ENCODE results near the gene RNF10.
A peak's percentile ranks its signal among the peaks of the same experiment; 100 is the strongest.
"Not testable (repeated sequence)": the region's sequence is repeated elsewhere in the genome, so short reads cannot be mapped to it uniquely, and the experiment has no call there.

Gene RNF10

DNA sequence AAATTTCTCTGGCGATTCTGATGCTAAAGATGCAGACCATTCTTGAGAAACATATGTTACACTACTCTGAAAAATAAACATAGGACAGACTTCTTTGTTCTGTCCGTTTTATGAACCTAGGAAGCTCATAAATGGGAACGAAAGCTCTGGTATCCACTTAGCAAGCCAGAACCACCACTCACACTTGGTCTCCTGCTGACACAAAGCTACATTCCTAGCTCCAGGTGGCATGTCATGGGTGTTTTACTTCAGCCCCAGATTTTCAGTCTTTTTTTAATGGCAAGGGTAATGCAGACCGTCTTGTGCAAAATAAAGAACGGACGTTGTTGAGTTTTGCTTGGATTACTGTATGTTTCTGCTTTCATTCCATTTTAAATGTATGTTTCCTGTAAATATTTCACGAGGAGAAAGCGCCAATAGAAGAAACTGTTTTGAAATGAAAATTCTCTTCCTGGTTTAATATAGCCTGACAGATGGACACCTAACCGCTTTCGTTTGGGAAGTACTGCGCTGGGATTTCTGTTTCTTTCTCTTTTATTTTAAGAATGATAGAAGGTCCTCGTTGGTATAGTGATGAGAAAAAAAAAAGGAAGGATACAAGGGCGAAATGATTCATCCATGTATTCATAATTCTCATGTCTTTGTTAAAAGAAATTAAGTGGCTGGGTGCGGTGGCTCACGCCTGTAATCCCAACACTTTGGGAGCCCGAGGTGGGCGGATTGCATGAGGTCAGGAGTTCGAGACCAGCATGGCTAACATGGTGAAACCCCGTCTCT is 4.3 kb upstream of the RNF10 start:
- TF ChIP-seq, protein P1, sequence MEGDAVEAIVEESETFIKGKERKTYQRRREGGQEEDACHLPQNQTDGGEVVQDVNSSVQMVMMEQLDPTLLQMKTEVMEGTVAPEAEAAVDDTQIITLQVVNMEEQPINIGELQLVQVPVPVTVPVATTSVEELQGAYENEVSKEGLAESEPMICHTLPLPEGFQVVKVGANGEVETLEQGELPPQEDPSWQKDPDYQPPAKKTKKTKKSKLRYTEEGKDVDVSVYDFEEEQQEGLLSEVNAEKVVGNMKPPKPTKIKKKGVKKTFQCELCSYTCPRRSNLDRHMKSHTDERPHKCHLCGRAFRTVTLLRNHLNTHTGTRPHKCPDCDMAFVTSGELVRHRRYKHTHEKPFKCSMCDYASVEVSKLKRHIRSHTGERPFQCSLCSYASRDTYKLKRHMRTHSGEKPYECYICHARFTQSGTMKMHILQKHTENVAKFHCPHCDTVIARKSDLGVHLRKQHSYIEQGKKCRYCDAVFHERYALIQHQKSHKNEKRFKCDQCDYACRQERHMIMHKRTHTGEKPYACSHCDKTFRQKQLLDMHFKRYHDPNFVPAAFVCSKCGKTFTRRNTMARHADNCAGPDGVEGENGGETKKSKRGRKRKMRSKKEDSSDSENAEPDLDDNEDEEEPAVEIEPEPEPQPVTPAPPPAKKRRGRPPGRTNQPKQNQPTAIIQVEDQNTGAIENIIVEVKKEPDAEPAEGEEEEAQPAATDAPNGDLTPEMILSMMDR (IDR thresholded peaks at IDR 0.05; ENCODE audit: extremely low read depth, missing control alignments): no peak
- DNase-seq (ENCODE audit: low spot score): no peak

DNA sequence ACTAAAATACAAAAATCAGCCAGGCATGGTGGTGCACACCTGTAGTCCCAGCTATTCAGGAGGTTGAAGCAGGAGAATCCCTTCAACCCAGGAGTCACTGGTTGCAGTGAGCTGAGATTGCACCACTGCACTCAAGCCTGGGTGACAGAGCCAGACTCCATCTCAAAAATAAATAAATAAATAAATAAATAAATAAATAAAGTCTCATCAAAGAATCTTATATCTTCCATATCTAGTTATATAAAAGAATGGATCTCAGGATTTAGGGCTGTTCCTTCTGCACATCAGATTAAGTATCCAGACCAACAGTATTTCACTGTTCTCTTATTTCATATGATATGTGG is 3.8 kb upstream of the RNF10 start:
- not testable (repeated sequence) for DNase-seq (ENCODE audit: low spot score)

DNA sequence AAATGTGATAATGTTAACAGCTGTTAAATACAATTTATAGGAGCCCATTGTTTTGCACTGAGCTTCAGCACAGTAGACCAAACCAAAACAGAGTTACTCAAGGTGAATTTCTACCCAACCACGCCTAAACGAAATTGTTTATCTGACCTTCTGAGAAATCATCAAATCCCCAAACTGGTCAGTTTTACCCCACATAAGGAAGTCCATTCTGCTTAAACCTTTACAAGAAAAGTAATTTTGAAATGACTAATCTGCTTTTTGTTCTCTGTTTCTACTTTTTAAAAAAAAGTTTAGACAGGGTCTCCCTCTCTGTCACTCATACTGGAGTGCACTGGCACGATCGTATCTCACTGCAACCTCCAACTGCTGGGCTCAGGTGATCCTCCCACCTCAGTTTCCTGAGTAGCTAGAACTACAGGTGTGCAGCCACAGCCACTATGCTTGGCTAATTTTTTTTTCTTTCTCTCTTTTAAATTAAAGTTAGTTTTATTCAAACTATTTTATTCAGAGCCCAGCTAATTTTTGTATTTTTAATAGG is 1.4 kb upstream of the RNF10 start:
- no peak for DNase-seq (ENCODE audit: low spot score)
- TF ChIP-seq, protein P1 (IDR thresholded peaks at IDR 0.05; ENCODE audit: extremely low read depth, missing control alignments): no peak

DNA sequence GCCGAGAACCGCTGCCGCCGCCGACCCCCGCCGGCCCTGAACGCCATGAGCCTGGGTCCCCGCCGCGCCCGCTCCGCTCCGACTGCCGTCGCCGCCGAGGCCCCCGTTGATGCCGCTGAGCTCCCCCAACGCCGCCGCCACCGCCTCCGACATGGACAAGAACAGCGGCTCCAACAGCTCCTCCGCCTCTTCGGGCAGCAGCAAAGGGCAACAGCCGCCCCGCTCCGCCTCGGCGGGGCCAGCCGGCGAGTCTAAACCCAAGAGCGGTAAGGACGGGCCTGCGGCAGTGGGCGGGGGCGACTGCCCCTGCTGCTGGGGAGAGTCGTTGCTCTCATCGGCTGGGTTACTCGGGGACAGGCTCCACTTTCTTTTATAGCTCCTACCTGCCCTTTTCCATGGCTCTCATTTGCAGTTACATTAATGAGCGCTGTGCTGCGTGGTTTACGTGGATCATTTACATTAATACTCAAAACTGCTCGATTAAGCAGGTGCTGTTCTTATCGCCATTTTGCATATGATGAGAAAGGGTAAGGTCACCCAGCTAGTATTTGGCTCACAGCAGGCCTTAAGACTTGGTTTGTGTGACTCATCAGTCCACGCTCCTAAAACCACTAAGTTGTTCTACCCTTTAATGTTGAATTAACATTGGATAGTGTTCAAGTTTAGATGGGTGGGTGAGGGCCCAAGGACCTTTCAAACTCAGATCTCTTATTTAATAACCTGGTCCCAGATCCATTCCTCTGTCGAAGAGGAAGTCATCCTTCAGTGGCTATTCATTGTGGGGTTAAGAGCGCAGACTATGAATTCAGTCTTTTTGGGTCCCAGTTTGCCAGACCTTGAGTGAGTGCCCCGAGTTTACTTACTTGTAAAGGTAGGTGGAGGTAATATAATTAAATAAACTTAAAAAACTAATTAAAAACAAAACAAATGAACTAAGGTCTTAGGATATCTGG is 823 bp downstream of the RNF10 start:
- DNase-seq (ENCODE audit: low spot score): peak; percentile 75
- TF ChIP-seq, protein P1 (IDR thresholded peaks at IDR 0.05; ENCODE audit: extremely low read depth, missing control alignments): no peak

DNA sequence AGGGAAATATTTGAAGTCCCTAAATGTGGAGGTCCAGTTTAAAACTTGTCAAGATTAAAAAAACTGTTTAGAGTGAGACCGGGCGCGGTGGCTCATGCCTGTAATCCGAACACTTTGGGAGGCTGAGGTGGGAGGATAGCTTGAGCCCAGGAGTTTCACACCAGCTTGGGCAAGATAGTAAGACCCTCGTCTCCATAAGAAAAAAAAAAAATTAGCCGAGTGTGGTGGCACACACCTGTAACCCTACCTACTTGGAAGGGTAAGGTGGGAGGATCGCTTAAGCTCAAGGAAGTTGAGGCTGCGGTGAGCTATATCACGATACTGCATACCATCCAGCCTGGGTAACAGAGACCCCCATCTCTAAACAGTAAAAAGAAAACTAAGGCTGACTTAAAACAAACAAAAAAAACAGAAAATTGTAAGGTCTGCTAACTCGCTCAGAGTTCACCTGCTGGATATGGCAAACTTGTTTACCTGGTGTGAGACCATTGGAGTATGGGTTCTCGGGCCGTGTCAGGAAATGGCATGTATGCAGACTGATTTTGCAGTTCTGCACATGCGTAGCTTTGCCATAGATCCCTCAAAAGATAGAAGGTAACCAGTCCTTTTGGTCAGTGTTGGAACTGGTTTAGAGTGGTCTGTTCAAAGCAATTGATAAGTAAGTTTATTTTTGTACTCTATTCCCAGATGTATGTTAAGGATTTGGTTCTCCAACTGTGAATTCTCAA is 2.1 kb downstream of the RNF10 start:
- TF ChIP-seq, protein P1 (IDR thresholded peaks at IDR 0.05; ENCODE audit: extremely low read depth, missing control alignments): no peak
- DNase-seq (ENCODE audit: low spot score): no peak

DNA sequence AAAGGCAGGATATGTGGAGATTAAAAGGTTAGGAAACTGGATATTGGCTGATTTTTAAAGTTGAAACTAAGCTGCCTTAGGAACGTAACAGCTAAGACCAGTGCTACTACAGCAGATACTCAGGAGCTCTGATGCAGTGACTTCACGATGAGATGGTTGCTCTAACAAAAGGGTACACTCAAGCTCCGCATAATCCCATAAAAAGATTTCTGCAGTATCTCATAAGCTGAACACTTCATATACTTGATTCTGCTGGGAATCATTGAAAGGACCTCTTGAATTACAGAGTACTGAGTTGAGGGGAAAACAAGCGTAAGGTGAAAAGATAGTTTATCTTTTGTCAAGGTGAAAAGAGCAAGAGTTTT is 3.7 kb downstream of the RNF10 start:
- DNase-seq (ENCODE audit: low spot score): no peak

More for the DNA sequence above, 3.7 kb downstream of the RNF10 start:
- TF ChIP-seq, protein P1 (IDR thresholded peaks at IDR 0.05; ENCODE audit: extremely low read depth, missing control alignments): no peak
